GM10266 (cell line): ENCODE results near the gene CDC37L1.
A peak's percentile ranks its signal among the peaks of the same experiment; 100 is the strongest.

Source experiments
- DNase-seq: peaks from one replicate; pipeline ENCODE4 v3.0.0; 2012; ENCODE audit errors: extremely low spot score
- TF ChIP-seq, protein P1 (sequence below): IDR thresholded peaks from 2 replicates; pipeline ENCODE4 v1.5.1; 2012; ENCODE audit warnings: mild to moderate bottlenecking, low read depth; ENCODE audit not compliant: control insufficient read depth, insufficient read depth; ENCODE audit errors: missing control alignments

CDC37L1 gene

DNA sequence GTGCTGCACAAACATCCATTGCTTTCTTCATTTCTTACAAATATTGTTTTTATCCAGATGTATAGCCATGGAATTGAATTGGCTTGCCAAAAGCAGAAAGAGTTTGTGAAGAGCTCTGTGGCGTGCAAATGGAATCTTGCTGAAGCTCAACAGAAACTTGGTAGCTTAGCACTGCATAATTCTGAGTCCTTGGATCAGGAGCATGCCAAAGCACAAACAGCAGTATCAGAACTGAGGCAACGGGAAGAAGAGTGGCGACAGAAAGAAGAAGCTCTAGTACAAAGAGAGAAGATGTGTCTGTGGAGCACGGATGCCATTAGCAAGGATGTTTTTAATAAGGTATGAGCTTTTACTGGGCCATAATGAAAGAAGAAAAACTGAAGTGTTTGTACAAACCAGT is 5.5 kb downstream of the CDC37L1 start:
- TF ChIP-seq, protein P1, sequence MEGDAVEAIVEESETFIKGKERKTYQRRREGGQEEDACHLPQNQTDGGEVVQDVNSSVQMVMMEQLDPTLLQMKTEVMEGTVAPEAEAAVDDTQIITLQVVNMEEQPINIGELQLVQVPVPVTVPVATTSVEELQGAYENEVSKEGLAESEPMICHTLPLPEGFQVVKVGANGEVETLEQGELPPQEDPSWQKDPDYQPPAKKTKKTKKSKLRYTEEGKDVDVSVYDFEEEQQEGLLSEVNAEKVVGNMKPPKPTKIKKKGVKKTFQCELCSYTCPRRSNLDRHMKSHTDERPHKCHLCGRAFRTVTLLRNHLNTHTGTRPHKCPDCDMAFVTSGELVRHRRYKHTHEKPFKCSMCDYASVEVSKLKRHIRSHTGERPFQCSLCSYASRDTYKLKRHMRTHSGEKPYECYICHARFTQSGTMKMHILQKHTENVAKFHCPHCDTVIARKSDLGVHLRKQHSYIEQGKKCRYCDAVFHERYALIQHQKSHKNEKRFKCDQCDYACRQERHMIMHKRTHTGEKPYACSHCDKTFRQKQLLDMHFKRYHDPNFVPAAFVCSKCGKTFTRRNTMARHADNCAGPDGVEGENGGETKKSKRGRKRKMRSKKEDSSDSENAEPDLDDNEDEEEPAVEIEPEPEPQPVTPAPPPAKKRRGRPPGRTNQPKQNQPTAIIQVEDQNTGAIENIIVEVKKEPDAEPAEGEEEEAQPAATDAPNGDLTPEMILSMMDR = no peak
- no peak for DNase-seq

DNA sequence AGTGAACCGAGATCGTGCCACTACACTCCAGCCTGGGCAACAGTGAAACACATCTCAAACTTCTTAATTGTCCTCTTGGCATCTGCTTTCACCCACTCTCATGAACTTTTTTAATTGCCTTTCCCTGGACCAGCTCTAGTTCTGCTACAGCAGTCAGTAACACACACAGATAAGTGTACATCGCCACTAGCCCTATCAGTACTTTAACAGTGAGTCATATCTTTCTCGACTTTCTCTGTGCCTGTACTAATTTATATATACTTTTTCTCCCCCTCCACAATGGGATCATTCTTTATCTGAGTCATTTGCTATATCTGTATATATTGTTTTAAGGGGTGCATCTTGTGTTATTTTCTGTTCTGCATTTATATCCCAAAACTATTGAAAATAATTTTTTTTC is 6.7 kb downstream of the CDC37L1 start:
- TF ChIP-seq, protein P1 = no peak
- peak; percentile 16 for DNase-seq

DNA sequence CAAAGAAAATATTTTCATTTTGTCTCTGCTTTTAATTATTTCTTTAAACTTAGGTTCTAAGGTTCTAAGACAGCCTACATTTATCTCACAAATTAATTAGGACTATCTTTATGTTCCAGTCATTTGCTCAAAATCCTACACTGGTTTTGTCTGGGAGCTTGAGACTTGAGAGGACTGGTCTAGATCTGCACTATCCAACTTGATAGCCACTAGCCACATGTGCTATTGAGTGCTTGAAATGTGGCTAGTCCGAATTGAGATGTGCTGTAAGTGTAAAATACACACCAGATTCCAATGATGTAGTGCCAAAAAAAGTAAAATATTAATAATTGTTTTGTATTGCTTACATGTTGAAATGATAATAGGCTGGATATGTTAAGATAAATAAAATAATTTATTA is 7.2 kb downstream of the CDC37L1 start:
- TF ChIP-seq, protein P1 = no peak
- DNase-seq = no peak

DNA sequence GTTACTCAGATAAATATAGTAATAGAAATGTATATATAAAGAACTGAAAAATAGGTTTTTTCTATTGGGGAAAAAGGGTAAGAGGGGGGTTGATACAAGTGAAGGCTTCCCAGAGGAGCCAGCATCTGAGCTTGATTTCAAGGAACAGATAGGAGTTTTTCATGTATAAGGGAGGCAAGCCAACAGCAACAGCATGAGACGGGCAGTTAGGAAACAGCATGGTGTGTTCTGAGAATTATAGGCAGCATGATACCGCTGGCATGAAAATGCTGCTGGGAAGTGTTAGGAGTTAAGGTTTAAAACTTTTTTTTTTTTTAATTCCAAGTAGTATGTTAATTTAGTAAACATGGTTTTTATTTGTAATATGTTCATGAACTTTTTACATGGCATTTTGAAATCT is 9.7 kb downstream of the CDC37L1 start:
- TF ChIP-seq, protein P1 = no peak
- no peak for DNase-seq

DNA sequence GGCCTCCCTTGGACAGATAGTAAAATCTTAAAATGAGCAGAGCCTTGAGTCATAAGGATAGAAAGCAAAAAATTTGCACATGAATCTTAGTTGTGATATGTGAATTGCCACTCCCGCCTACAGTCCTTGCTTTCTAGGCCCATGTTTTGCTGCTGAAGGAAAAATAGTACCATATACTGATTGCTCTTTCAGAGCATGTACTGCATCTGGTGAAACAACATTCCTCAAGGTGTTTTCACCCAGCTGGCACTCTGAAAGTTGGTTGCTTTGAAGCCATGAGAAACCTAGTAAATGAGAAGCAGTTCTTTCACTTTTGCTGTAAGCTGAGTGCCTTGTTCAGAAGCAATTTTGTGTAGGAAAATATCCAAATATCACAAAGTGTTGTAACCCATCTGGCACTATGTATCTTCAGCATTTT is 10.3 kb downstream of the CDC37L1 start:
- TF ChIP-seq, protein P1 = no peak
- DNase-seq = peak; percentile 18

DNA sequence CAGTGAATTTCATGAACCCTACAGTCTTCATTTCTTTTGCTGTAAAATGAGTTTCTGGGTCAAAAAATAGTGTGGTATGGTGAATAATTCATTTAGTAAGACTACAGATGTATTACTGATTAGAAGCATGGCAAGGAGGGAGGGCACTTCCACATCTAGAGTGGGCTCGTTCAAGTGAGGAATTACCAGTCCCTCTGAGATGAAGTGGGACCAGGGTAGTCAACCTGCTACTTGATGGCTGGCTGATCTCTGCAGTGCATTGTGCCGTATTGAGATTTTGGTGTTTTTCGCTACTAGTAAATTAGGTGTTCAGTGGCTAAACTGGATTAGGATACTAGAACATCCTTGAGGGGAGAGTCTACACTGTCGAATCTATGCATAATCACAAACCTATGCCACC is 10.8 kb downstream of the CDC37L1 start:
- TF ChIP-seq, protein P1 = no peak
- DNase-seq = no peak

DNA sequence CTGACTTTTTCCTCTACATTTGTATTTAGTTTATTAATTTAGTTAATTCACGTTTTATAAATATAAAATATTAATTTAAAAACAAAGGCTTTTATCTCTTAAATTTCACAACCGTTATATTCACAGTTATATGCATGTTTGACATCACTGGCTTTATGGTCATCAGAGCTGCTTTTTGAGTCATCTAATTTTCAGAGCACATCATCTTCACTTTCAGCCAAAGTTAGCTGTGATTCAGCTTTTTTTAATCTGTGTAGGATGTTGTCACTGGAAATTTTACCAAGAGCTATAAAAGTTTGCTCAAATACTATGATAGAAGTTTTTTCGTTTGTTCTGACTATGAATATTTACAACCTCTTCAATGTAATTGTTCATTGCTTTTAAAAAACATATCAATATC is 12.4 kb downstream of the CDC37L1 start:
- no peak for DNase-seq
- TF ChIP-seq, protein P1 = no peak
